ENCODE data around the gene KCNK4.

DNA sequence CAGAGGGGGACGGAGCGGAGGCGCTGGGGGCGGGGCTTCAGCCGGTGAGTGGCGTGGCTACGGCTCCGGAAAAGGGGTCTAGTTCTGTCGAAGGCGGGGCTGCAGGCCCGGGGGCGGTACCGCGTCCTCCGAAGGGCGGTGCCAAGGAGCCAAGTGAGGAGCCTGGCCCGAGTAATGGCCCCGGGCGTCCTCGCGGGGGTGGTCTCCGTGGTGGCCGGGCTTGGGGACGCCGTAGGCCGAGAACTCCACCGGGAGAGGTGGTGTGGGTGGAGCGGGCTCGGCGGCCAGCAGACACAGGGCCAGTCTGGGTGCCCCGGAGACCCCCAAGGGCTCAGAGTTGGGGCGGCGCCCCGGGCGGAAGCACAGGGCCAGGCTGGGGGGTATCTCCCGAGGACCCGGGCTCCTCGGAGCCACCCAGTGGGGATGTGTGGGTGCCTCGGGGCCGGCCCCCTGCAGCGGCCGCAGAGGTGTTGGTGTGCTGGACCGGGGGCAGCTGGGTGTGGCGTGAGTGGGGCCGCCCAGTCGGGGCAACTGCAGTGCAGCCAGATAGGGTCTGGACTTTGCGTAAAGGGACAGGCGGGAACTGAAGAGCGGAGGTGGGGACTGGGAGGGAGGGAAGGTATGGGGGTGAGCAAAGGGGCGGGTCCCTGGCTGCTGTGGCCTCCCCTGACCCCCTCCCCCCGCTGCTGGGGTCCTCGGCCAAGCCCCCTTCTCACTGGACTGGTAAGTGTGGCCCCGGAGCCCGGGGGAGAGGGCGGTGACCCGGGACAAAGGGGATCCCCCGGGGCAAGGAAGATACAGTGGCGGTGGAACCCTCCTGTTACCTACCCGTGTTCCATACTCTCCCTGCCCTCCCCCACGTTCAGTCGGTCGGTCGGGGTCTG is 49.4 kb upstream of the KCNK4 start:
- TF ChIP-seq, protein P1, sequence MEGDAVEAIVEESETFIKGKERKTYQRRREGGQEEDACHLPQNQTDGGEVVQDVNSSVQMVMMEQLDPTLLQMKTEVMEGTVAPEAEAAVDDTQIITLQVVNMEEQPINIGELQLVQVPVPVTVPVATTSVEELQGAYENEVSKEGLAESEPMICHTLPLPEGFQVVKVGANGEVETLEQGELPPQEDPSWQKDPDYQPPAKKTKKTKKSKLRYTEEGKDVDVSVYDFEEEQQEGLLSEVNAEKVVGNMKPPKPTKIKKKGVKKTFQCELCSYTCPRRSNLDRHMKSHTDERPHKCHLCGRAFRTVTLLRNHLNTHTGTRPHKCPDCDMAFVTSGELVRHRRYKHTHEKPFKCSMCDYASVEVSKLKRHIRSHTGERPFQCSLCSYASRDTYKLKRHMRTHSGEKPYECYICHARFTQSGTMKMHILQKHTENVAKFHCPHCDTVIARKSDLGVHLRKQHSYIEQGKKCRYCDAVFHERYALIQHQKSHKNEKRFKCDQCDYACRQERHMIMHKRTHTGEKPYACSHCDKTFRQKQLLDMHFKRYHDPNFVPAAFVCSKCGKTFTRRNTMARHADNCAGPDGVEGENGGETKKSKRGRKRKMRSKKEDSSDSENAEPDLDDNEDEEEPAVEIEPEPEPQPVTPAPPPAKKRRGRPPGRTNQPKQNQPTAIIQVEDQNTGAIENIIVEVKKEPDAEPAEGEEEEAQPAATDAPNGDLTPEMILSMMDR (IDR thresholded peaks at IDR 0.05; ENCODE audit: low read depth, low read length, poor library complexity, severe bottlenecking): peak; percentile 14
- no peak for TF ChIP-seq EZH2phosphoT487 (IDR thresholded peaks at IDR 0.05; ENCODE audit: borderline replicate concordance, low read length)
